ENCODE measurements around the gene MAGEB3. TPM values are rescaled to one million over a fixed set of nuclear protein-coding genes. Genes with fewer than 3 reads are reported as not detected.

The MAGEB3 gene
- total RNA-seq, 1 donor from 2014 or later = not detected

DNA sequence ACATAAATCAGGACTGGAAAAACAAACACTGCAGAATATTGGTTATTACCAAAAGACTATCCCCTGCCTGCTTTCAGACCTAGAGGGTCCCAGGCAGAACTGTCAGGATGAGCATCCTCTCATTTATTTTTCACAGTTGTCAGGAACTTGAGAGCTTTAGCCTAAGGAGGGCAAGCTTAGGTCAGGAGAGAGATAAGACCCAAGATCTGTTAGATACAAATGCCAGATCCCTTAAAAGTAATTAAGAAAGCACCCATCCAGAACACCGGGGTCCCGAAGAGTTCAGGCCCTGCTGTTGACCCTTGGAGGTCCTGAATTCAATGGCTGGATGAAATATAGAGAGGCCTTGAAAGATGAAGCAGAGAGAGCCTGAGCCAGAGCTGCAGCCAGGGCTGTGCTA lies 5.9 kb upstream of the MAGEB3 start:
- no peak overlapping the region for H3K27ac Mint-ChIP-seq (ENCODE audit: unreplicated experiment)
- no peaks in the 10 kb centered on the region for H3K36me3 Mint-ChIP-seq (ENCODE audit: low read depth)
- no peak for DNase-seq (ENCODE audit: low spot score)
- no peaks in the 10 kb centered on the region for H3K9me3 Mint-ChIP-seq (ENCODE audit: low read depth)
- H3K4me3 Mint-ChIP-seq (ENCODE audit: unreplicated experiment) = no peak overlapping the region
- H3K4me1 Mint-ChIP-seq (ENCODE audit: low read depth) = no peaks in the 10 kb centered on the region
- no peak for TF ChIP-seq CTCF (IDR thresholded peaks at IDR 0.05)
- H3K27me3 Mint-ChIP-seq (ENCODE audit: low read depth) = peaks cover 2% of the 10 kb centered on the region

GRCh38 chrX:30228526-30228925 lies 1.9 kb upstream of the MAGEB3 start:
- Mint-ChIP-seq H3K36me3 (ENCODE audit: low read depth) (no peaks in the 10 kb centered on the region), H3K9me3 (ENCODE audit: low read depth) (no peaks in the 10 kb centered on the region), H3K4me3 (ENCODE audit: unreplicated experiment) (no peak overlapping the region), H3K4me1 (ENCODE audit: low read depth) (no peaks in the 10 kb centered on the region), H3K27me3 (ENCODE audit: low read depth) (peaks cover 2% of the 10 kb centered on the region), H3K27ac (ENCODE audit: unreplicated experiment) (no peak overlapping the region)
- no peak for DNase-seq (ENCODE audit: low spot score)
- TF ChIP-seq CTCF (IDR thresholded peaks at IDR 0.05) = no peak

- Mint-ChIP-seq H3K27me3 (ENCODE audit: low read depth) (peaks cover 24% of the 10 kb centered on the region), H3K4me1 (ENCODE audit: low read depth) (no peaks in the 10 kb centered on the region), H3K9me3 (ENCODE audit: low read depth) (no peaks in the 10 kb centered on the region), H3K4me3 (ENCODE audit: unreplicated experiment) (no peak within 1 kb of the TSS), H3K36me3 (ENCODE audit: low read depth) (no peaks in the 10 kb centered on the region), H3K27ac (ENCODE audit: unreplicated experiment) (no peak within 1 kb of the TSS)
- no peak for TF ChIP-seq CTCF (IDR thresholded peaks at IDR 0.05)
- DNase-seq (ENCODE audit: low spot score) = no peak
Observed at GRCh38 chrX:30241724-30242415, 11.4 kb downstream of the MAGEB3 start, which contains the start of gene MAGEB4. Gene MAGEB4, plus strand, starts transcription at chrX:30242000. Its CDS starts 136 bp downstream, at chrX:30242136.

DNA sequence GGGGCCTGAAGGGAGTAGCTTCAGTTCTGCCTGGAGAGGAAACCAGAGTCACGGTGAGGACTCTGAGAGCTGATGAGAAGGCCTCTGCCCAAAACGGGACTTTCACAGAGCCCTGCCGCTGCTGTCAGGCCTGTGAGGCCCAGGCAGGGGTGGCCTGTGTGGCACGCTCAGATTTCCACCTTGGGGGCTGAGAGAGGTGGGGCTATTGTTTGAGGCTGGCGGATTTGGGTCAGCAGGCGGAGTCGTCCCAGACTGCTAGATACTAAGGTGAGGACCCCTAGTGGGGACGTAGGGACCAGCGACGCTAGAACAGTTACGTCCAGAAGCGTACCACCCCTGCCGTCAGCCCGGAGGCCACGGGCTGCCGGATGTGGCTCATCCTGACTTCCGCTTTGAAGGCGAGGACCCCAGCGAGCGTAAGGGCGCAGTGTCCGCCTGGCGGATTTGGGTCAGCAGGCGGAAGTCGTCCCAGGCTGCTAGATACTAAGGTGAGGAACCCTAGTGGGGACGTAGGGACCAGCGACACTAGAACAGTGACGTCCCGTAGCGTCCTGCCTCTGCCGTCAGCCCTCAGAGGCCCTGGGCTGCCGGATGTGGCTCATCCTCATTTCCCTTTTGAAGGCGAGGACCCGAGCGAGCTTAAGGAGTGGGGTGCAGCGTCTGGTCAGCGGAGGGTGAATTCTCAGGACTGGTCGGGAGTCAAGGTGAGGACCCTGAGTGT lies 16.5 kb downstream of the MAGEB3 start, which contains the start of gene MAGEB1:
Gene MAGEB1, plus strand, starts transcription at position 378 of the 721 bp plus-strand sequence. CDS start 3,348 bp downstream, outside the sequence.
- Mint-ChIP-seq H3K27me3 (ENCODE audit: low read depth) (peaks cover 14% of the 10 kb centered on the region), H3K4me1 (ENCODE audit: low read depth) (no peaks in the 10 kb centered on the region), H3K9me3 (ENCODE audit: low read depth) (no peaks in the 10 kb centered on the region), H3K36me3 (ENCODE audit: low read depth) (no peaks in the 10 kb centered on the region), H3K27ac (ENCODE audit: unreplicated experiment) (no peak within 1 kb of the TSS), H3K4me3 (ENCODE audit: unreplicated experiment) (no peak within 1 kb of the TSS)
- DNase-seq (ENCODE audit: low spot score) = no peak
- no peak for TF ChIP-seq CTCF (IDR thresholded peaks at IDR 0.05)

GRCh38 chrX:30248854-30249253 lies 18.4 kb downstream of the MAGEB3 start:
- no peak overlapping the region for H3K4me3 Mint-ChIP-seq (ENCODE audit: unreplicated experiment)
- no peak for TF ChIP-seq CTCF (IDR thresholded peaks at IDR 0.05)
- no peaks in the 10 kb centered on the region for H3K36me3 Mint-ChIP-seq (ENCODE audit: low read depth)
- H3K27ac Mint-ChIP-seq (ENCODE audit: unreplicated experiment) = no peak overlapping the region
- no peaks in the 10 kb centered on the region for H3K4me1 Mint-ChIP-seq (ENCODE audit: low read depth)
- no peaks in the 10 kb centered on the region for H3K9me3 Mint-ChIP-seq (ENCODE audit: low read depth)
- no peak for DNase-seq (ENCODE audit: low spot score)
- peaks cover 10% of the 10 kb centered on the region for H3K27me3 Mint-ChIP-seq (ENCODE audit: low read depth)

Measured in chondrocyte (in vitro differentiated cells).